Retinal pigment epithelial cell (primary cell): ENCODE results near the gene GABBR2.

ENCODE experiments used
- DNase-seq: peaks from one replicate; pipeline ENCODE4 v3.0.0-alpha.2; 2010; ENCODE audit warnings: low read depth
- H3K4me3 ChIP-seq: 2 replicates; pipeline ENCODE4 v1.5.1; 2011; ENCODE audit warnings: mild to moderate bottlenecking, low read length, control low read depth, moderate library complexity
- CTCF ChIP-seq: conservative IDR thresholded peaks from 2 replicates; pipeline ENCODE4 v1.5.1; 2011; ENCODE audit warnings: low read depth, low read length, control low read depth, inconsistent platforms

GABBR2 gene

GRCh38 chr9:98367923-98368322 is 340.8 kb downstream of the GABBR2 start:
- DNase-seq: no peak
- no peak for TF ChIP-seq CTCF
- no peak overlapping the region for H3K4me3 ChIP-seq

GRCh38 chr9:98367371-98367900 is 341.3 kb downstream of the GABBR2 start:
- TF ChIP-seq CTCF: no peak
- no peak overlapping the region for H3K4me3 ChIP-seq
- no peak for DNase-seq

- DNase-seq: no peak
- no peak overlapping the region for H3K4me3 ChIP-seq
- TF ChIP-seq CTCF: no peak
Observed at GRCh38 chr9:98365781-98366180, 343.0 kb downstream of the GABBR2 start.

GRCh38 chr9:98365227-98365669 is 343.5 kb downstream of the GABBR2 start:
- H3K4me3 ChIP-seq: no peak overlapping the region
- no peak for DNase-seq
- peak; percentile 51 for TF ChIP-seq CTCF

- H3K4me3 ChIP-seq: no peak overlapping the region
- peak; percentile 55 for DNase-seq
- no peak for TF ChIP-seq CTCF
Observed at GRCh38 chr9:98364086-98364485, 344.6 kb downstream of the GABBR2 start.

GRCh38 chr9:98363644-98364043 is 345.1 kb downstream of the GABBR2 start:
- no peak for TF ChIP-seq CTCF
- no peak overlapping the region for H3K4me3 ChIP-seq
- no peak for DNase-seq

- DNase-seq: no peak
- no peak for TF ChIP-seq CTCF
Observed at GRCh38 chr9:98362624-98363252, 346.0 kb downstream of the GABBR2 start.

More at GRCh38 chr9:98362624-98363252, 346.0 kb downstream of the GABBR2 start:
- no peak overlapping the region for H3K4me3 ChIP-seq
